HK-2 (cell line): ENCODE measurements around the gene IFITM10.
"Not testable (repeated sequence)": the region's sequence is repeated elsewhere in the genome, so short reads cannot be mapped to it uniquely, and the experiment has no call there.

Experiments
- DNase-seq: peaks from one replicate; pipeline ENCODE4 v3.0.0-alpha.2; 2018; ENCODE audit not compliant: unreplicated experiment

The IFITM10 gene

DNA sequence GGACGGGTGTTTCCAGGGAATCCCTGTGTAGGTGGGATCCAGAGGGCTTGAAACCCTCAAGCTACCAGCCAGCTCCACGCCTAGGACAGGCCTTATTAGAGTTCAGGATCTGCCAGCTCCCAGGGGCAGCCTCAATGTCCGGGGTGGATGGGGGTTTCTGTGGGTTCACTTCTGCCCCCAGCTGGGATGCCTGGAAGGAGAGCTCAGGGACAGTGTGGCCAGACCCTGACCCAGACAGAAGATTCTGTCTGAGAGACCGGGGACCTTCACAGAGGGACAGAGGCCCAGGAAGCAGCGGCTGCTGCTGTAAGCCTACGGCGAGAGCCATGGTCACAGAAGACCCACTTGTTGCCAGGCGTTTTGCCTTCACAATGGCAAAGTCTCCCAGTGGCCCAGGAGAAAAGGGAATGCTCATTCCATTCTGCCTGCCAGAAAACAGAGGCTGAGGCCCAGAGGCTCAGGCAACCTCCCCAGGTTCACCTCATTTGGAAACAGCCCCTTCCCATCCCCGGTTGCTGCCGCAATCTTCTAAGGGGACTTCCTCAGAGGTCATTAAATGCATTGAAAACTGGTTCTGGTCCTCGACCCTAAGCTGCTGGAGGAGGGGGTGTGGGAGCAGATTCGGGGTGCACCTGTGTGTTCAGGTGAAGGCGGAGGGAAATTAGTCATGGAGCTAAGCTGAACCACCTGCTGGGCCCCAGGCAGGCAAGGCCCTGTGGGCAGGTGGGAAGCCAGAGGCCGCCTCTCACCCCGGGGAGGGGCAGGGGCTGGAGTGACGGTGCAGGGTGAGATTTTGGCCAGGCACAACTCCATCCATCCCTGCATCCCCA, 58.3 kb downstream of the IFITM10 start:
- no peak for DNase-seq

DNA sequence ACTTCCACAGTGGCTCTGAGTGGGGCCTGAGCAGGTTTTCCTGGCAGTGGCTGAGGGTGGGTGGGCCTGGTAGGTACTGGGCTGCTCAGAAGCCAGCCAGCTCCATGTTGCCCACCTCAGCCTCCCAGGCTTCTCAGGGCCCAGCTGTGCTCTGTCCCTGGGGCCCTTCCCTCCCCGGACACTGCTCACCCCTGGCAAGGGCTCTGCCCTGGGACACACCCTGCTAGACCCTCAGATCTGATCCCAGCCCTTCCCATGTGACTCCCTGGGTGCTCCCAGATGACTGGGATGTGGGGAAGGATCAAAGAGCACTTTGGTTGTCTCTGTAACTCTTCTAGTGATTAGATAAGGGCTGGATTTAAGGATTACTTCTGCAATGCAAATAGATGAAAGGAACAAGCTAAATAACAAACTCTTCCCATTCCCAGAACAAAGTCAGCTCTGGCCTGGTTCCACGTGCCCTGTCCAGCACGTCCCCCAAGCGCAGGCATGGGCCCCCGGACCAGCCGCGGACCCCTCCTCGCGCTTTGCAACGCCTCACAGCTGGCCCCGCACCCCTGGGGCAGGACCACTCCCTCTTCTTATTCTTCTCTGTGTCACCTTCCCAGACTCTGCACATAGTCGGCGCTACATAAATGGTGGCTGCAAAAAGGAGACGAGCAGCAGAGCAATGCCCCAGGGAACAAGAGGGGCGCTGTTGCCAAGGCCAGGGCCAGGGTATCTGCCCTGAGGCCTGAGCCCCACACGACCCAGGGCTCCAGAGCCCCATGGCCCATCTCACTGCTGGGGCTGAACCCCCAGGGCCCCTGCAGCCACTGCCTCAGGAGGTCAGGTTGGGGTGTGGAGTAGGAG, 59.1 kb downstream of the IFITM10 start:
- no peak for DNase-seq

- no peak for DNase-seq
Measured at GRCh38 chr11:1690167-1691025, 60.0 kb downstream of the IFITM10 start.

DNA sequence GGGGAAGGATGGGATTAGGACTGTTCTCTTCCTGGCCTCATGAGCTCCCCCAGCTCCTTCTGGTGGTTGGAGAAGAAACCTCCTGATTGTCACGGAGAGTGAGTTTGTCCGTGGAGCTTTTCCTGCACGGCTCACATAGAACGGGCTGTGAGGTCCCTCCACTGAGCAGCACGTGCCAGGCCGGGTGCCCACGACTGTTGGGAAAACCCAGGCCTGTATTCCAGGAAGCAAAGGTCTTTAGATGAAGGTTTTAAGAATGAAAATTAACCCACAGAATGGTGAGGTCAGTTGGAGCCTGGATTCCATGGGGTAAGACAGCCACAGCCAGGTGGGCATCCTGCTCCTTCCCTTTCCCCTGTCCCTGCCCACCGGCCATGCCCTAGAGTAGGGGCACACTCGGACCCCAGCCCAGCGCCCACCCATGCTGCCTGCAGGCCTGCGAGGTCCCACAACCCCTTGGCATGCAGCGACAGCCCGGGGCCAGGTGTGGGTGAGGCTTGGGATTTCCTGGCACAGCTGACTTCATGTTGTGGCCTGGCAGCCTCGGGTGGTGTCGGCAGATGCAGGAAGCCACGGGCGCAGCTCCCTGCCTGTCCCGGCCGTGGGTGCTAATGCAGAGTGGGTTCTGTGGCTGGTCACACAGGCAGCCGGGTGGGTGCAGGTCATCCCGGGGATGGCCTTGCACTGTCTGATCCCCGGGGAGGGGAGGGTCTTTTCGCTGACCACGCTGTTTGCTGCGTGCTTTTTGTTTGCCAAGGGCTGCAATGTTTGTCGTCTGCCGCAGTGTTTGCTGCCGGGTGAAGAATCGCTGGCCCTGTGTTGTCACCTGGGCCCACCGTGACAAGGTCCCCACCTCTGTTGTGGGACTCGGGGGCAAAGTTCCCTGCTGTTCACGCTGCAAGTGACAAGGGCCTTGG, 60.9 kb downstream of the IFITM10 start:
- DNase-seq = not testable (repeated sequence)

DNA sequence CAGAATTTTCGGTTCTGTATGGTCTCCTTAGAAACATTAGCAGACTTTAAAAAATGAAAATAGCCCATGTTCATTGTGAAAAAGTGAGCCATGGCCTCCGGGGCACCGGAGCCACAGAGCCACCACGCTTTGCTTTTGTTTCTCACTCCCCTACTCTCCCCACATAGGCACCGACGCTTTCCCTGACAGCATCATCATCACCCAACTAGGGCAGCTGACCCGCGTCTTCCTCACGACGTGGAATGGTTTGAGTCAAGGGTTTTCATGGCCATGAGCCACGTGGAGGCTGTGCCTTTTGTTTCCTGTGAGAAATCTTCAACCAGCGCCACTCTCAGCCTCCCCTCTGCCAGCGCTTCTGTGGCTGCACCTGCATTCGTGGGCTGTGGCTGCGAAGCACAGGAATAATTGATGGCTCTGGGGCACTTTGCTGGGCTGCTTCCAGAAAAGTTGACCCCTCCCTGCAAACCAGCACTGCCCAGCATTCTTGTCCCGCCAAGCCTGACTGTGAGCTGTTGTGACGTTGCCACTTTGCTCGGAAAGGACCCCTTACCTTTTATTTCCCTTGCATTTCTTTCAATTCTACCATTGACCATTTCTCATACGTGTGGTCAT, 62.0 kb downstream of the IFITM10 start:
- not testable (repeated sequence) for DNase-seq

GRCh38 chr11:1686220-1686619, 64.2 kb downstream of the IFITM10 start:
- DNase-seq = not testable (repeated sequence)

DNA sequence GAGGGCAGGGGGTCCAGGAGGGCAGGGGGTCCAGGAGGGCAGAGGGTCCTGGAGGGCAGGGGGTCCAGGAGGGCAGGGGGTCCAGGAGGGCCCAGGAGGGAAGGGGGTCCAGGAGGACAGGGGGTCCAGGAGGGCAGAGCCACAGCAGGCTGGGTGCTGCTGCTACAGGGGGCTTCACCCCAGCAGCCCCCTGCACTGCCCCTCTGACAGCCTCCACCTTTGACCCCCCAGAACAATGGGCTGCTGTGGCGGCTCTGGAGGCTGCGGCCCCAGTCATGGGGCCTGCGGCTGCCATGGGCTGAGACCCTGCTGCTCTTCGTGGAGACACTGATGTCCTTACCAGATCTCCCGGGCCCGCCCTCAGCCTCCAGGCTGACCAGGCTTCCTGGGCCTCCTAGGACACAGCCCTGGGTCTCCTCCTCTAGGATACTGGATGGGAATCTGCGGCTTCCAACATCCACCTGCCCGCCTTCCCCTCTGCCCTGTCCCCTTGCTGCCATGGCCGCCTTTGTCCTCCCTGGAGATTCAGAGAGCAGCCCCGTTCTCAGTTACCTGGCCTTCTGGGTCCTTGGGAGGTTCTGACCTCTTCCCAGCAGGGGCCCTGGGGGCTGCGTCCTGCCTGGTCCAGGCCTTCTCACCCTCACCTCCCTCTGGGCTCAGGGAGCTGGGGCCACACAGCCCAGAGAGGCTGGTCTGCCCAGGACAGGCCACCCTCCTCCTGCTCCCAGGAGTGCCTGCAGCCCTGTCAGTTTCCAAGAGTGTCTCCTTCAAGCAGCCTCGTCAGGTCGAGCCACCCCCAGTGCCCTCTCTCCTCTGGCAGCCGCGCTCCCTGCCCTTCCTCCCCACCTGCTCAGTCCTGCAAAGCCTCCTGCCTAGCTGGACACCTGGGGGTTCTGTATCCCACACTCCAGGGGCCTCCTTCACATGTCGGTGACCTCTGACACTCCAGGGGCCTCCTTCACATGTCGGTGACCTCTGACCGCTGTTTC, 65.2 kb downstream of the IFITM10 start:
- not testable (repeated sequence) for DNase-seq

GRCh38 chr11:1683904-1684572, 66.4 kb downstream of the IFITM10 start:
- DNase-seq = not testable (repeated sequence)

GRCh38 chr11:1683216-1683615, 67.2 kb downstream of the IFITM10 start:
- not testable (repeated sequence) for DNase-seq
